NCI-H524 treated with DMSO at 0.1 percent for 48 hours (cell line): ENCODE results near the gene RBMX.
"Not testable (repeated sequence)": the region's sequence is repeated elsewhere in the genome, so short reads cannot be mapped to it uniquely, and the experiment has no call there.

ENCODE experiments used
- DNase-seq: peaks from one replicate; lab custom pipeline; 2025; lab: John Stamatoyannopoulos, UW

The RBMX gene

GRCh38 chrX:136878423-136878822, 2.1 kb downstream of the RBMX start:
- DNase-seq: no peak

DNA sequence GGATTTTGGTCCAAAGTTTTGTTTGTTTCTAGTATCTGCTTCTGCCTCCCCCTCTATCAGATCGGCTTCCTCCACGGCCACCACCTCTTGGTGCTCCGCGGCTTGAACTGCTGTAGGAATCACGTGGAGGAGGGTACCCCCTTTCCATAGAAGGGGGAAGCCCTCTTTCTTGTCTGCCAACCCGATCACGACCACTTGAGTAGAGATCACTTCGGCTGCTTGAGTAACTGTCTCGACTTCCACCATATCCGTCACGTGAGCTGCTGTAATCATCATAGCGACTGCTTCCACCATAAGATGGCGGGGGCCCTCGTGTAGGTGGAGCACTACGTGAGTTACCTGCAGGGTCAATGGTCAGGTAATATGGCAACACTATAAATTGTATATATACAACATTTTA, 6.4 kb downstream of the RBMX start:
- DNase-seq: not testable (repeated sequence)

GRCh38 chrX:136873210-136873609, 7.3 kb downstream of the RBMX start:
- DNase-seq: not testable (repeated sequence)

DNA sequence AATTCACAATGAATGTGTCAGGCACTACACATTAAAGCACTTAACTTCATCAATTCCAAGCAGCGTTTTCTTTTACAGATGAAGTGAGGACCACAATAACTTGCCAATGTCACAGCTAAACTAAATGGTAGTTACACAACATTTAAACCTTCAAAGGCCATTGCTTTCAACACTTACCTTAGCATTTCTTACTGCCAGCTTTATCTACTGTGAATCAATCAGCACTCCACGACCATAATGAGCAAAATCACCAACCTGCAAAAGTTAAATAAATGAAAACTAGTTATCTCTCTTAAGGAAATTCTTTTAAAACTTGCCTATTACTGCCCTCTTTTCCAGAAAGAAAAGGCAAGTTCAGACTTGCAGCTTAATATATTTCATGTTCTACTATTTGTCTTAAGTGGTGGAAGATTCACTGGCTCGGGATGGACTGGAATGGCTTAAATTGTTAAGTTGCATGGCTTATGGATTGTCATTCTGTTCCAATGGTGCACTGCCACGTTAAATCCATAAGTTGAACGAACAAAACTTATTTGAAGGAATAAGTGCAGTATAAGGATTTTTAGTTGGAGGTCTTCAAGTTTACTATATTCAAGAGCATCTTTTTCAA, 8.3 kb downstream of the RBMX start:
- DNase-seq: no peak

GRCh38 chrX:136870064-136870463, 10.5 kb downstream of the RBMX start:
- no peak for DNase-seq

- no peak for DNase-seq
These were observed 12.1 kb downstream of the RBMX start for GRCh38 chrX:136868283-136869055.

GRCh38 chrX:136867518-136867917, 13.0 kb downstream of the RBMX start:
- no peak for DNase-seq

GRCh38 chrX:136867096-136867491, 13.4 kb downstream of the RBMX start:
- DNase-seq: no peak

DNA sequence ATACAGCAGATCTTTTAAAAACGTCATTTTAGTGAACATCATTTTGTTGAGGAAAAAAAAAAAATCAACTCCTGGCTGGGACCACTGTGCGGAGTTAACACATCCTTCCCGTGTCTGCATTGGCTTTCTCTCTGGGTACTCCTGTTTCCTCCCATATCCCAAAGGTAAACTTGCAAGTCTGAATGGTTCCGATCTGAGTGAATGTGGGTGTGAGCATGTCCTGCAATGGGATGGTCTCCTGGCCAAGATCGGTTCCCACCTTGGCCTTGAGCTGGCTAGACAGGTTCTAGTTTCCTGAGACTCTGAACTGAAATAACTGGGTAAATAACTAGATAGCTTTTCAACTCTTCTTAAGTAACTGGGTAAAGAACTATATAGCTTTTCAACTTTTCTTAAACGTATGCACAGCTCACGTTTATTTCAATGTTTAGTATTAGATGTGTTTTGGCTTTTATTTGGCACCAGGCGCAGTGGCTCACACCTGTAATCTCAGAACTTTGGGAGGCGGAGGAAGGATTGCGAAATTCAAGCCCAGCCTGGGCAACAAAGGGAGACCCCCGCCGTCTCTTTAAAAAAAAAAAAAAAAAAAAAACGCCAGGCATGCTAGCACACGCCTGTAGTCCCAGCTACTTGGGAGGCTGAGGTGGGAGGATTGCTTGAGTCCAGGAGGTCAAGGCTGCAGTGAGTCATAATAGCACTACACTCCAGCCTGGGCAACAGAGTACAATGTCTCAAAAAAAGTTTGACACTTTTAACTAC, 14.0 kb downstream of the RBMX start:
- no peak for DNase-seq

GRCh38 chrX:136865270-136866158, 15.0 kb downstream of the RBMX start:
- no peak for DNase-seq

- no peak for DNase-seq
These were observed 16.7 kb downstream of the RBMX start for GRCh38 chrX:136863826-136864225.

GRCh38 chrX:136862546-136862945, 18.0 kb downstream of the RBMX start:
- DNase-seq: no peak

DNA sequence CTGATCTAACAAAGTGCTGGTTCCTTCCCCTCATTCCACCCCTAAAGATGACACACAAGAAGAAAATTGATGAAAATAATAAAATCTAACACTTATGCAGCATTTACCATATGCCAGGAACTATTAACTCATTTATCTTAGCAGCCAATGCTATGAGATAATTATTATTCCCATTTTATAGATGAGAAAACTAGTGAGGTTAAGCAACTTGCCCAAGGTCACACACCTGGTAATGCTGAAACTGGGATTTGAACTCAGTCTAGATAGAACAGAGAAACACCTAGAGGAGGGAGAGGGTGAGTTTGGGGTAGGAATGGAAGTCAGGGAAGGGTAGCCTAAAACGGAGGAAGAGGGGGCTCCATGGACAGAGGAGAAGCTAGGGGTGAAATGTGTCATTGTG, 18.6 kb downstream of the RBMX start:
- DNase-seq: no peak

DNA sequence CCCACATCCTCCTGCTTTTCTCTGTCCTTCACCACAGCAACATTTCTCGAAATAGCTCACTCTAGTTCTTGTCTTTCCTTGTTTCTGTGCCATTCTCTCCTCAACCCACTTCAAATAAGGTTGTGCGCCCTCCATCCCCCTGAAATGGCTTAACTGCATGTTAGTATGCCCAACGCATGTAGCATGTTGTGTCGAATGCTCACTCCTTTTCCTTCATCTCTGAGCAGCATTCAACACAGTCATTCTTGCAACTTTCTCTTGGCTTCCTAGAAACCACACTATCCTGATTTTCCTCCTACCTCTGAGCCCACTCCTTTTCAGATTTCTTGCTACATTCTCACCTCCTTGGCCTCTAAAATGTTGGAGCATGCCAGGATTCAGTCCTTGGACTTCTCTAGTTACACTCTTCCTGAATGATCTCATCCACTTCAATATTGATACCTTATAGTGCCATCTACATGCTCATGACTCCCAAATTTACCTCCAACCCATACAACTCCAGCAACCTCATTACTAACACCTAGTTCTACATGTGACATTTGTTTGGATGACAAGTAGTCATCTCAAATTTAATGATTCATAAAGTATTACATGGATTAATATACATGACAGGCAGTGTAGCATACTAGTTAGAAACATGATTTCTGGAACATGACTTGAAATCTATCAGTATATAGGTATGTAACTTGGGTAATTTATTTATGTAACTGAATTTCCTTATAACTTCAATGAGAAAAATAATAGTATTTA, 22.3 kb downstream of the RBMX start:
- no peak for DNase-seq

DNA sequence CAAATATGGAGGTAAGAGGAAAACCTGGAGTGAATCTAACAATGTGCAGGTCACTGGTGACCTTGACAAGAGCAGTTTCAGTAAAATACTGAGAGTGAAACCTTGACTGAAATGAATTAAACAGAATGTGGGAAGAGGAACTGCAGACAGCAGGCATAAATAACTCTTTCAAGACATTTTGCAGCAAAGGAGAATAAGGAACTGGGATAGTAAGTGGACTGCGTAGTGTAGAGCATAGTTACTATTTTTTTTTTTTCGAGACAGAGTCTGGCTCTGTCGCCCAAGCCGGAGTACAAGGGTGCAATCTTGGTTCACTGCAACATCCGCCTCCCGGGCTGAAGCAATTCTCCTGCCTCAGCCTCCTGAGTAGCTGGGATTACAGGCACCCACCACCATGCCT, 24.0 kb downstream of the RBMX start:
- DNase-seq: no peak

GRCh38 chrX:136856050-136856449, 24.5 kb downstream of the RBMX start:
- DNase-seq: no peak

DNA sequence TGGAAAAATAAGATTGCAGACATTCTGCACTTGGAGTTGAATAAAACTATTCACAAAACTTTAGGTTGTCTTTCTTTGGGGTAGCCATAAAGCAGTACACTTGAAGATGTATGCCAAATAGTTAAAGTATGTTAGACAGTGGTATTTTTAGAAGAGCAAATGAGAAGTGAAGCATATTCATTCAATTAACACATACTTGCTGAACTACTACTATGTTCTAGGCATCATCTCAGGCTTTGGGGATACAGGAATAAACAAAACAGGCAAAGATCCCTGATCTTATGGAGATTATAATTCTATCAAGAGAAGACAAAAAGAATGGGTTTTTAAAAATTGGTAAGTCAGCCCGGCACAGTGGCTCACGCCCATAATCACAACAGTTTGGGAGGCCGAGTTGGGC, 29.0 kb downstream of the RBMX start:
- no peak for DNase-seq

DNA sequence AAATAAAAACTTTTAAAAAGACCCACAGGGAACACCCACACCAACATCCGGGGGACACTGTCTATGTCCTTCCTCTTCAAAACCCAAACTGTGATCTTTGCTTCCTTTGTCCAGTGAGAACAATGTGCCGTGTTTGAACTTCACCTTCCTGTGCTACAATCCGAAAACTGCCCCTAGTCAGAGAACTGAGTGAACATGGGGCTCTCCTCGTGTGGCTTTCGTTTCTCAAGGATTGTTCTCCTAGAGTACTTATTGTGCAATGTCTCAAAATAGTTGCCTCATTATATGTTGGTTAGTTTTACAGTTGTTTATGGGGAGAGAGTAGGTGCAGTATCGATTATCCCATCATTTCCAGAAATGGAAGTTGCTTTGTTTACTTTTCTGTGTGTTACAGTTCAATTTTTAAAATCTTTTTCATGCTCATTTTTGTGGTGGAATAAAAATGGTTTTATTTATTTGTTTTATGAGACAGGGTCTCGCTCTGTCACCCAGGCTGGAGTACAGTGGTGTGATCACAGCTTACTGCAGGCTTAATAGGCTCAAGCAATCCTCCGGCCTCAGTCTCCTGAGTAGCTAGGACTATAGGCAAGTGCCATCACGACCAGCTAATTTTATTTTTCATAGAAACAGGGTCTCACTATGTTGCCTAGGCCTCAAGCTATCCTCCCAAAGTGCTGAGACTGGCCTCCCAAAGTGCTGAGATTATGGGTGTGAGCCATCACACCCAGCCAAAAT, 29.9 kb downstream of the RBMX start:
- DNase-seq: no peak

DNA sequence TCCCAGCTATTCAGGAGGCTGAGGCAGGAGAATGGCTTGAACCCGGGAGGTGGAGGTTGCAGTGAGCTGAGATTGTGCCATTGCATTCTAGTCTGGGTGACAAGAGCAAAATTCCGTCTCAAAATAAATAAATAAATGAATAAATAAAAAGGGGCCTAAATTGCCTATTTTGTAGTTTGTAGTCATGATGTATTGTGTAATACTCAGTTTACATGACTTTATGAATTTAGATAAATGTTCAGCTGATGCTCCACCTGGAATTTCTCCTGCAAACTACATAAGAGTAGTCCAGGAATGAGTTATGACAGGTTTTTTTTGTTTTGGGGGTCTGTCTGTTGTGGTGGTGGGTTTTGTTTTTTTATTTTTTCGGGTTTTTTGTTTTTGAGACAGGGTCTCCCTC, 31.1 kb downstream of the RBMX start:
- no peak for DNase-seq

- no peak for DNase-seq
These were observed 32.7 kb downstream of the RBMX start for GRCh38 chrX:136847874-136848273.

DNA sequence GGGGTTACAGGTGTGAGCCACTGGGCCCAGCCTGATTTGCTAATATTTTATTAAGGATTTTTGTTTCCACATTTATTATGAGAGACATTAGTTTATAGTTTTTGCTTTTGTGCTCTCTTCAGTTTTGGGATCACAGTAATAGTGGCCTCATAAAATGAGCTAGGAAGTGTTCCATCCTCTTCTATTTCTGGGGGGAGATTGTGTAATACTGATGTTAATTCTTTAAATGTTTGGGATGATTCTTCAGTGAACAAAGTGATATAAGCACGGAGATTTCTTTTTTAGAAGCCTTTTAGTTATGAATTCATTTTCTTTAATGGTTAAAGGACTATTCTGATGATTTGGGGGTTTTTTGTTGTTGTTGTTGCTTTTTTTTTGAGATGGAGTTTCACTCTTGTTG, 41.3 kb downstream of the RBMX start:
- no peak for DNase-seq
